Right ventricle myocardium superior (tissue), 1 donor: ENCODE data around the gene PNPLA1. TPM values are rescaled to one million over a fixed set of nuclear protein-coding genes. Genes with fewer than 3 reads are reported as not detected.

ENCODE experiments used
- ATAC-seq: fragments of 200-7000 bp; cut with Tn5 transposase; one replicate; pipeline ENCODE4 v1.9.1; 2020; ENCODE audit warnings: mild to moderate bottlenecking; ENCODE audit not compliant: poor library complexity
- DNase-seq: peaks from one replicate; pipeline ENCODE4 v3.0.0-alpha.2; 2020
- intact Hi-C: fragments of 100-400 bp; cut with DNase I; formaldehyde crosslinking; loops from one replicate; pipeline ENCODE4 v1.11.2; 2022
- total RNA-seq: library from RNA; stranded (reverse); fragmentation: NEBNext Ultra II Directional; extraction: Animal tissue kit (Norgen Biotek cat#: 25700); gene quantifications from one replicate; pipeline ENCODE4 v1.2.1, GENCODE V29; 2021
- donor health status: DM: no; HTN: yes; CAD: no; lungs with severe emphysema.

Gene PNPLA1
- total RNA-seq, 1 donor from 2014 or later, result not detected

- intact Hi-C loops, result no loop called here
- DNase-seq (no peak), ATAC-seq (no peak)
These were observed 8.1 kb downstream of the PNPLA1 start for GRCh38 chr6:36277946-36278470.

DNA sequence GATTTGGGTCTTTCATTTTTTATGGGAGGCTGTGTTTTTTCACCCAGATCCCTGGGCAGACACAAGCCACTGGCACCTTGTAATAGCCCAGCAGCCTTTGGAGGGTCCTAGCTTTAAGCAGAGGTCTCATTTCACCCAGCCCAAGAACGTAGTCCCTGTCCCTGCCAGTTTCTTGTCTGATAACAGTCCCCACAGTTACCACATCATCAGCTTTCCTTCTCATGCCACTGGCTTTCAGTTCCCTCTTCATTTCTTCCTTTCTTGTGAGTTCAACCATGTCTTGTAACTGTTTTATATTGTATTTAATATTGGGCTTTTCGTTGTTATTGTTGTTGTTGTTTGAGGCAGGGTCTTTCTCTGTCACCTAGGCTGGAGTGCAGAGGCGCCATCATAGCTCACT, 10.6 kb downstream of the PNPLA1 start:
- DNase-seq, result no peak
- no peak for ATAC-seq
- intact Hi-C loops, result no loop called here

- intact Hi-C loops, result no loop called here
- ATAC-seq (no peak), DNase-seq (no peak)
These were observed 11.1 kb downstream of the PNPLA1 start for GRCh38 chr6:36280983-36281382.

DNA sequence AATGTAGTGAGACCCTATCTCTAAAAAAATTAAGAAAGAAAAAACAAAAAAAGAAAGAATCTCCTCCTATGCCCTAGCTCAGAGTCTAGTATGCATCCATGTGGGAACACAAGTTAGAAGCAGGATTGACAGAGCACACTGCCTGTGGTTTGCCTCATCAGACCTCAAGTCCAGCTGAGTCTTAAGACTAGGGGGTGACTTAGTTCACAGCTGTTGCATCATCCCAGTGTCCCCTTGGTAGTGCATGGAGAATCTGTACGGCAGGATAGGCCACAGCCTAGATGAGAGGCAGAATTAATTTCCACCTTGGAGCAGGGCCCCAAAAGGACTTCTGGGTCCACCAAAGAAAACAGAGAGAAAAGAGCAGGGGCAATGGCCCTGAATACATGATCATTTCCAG, 13.7 kb downstream of the PNPLA1 start:
- intact Hi-C loops, result no loop called here
- ATAC-seq (no peak), DNase-seq (no peak)

DNA sequence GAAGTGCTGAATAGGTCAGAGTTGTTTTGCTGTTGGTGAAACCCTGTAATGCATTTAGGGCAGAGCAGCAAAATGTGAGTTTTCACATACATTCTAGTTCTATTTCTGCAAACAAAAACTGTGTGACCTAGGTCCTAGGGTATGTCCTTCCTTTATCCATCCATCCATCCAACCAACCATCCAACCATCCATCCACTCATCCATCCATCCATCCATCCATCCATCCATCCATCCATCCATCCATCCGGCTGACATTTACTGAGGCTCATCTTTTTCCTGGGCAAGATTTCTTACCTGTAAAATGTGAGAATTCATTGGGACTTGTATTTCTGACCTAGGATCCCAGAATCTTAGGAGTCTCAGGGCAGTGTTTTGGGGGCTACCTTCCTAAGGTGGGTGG, 14.5 kb downstream of the PNPLA1 start:
- ATAC-seq (no peak), DNase-seq (no peak)
- intact Hi-C loops, result no loop called here

DNA sequence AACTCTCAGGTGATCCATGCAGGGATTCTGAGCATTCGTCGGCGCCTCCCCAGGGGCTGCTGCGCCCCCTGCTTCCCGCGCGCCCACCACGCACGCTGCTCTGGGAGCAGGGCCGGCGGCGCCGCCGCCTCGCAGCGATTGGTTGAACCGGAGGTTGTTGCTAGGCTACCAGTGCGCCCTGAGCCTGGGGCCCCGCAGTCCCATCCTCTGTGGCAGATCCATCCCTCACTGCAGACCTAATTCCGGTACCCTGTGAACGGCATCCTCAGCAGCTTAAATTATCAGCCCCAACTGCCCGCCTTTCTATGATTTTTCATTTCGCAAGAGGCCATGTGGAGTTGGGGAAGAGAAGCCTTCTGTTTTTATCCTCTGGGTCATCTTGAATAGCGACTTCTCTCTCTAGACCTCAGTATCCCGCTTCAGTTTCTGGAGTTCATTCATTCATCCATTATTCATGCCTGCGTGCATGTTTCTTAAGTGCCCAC, 15.4 kb downstream of the PNPLA1 start:
- DNase-seq (no peak), ATAC-seq (no peak)
- intact Hi-C loops, result no loop called here

DNA sequence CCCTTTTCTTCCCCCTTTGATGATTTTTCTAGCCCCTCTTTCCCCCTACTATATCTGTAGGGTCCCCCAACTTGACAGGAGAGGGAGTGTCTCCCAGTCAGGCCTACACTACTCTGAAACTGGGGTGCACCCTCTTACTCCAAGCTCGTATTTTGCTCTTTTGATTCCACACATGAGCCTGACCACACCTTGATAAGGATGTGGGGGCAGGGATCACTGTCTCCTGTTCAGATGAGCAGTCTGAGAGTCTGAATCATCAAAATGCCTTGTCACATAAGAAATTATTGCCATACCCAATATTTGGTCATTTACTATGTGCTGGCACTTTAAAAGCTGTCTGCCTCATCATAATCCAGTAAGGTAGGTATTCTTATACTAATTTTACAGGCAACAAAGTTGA, 15.9 kb downstream of the PNPLA1 start:
- intact Hi-C loops, result no loop called here
- ATAC-seq, result no peak
- no peak for DNase-seq

GRCh38 chr6:36286858-36287257, 17.0 kb downstream of the PNPLA1 start:
- ATAC-seq (no peak), DNase-seq (no peak)
- intact Hi-C loops, result no loop called here

DNA sequence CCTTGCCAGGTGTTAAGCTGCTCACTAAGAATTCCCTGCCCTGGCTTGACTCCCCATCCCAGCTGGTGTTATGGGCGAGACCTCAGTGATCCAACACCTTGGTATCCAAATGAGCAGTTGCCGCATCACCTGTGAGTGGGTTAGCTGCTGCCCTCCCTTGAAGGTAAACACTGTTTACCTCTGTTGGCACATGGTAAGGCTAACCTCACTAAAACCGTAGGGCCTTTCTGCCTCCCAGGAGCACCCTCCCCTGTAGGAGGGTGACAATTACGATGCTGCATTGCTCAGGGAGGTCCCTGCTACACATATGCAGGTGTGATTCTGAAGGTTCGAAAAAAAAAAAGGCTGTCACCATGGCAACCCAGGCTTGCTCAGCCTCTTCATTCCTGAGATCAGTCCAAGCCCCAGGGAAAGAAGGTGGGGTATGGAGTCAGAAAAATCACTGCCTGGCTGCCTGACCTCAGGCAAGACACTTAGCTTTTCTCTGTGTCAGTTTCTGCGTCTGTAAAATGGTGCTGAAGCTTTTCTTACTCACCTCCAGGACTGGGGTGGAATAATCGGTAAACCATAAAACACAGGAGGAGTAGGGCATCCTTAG, 19.5 kb downstream of the PNPLA1 start:
- DNase-seq, result no peak
- ATAC-seq, result no peak
- intact Hi-C loops, result no loop called here

DNA sequence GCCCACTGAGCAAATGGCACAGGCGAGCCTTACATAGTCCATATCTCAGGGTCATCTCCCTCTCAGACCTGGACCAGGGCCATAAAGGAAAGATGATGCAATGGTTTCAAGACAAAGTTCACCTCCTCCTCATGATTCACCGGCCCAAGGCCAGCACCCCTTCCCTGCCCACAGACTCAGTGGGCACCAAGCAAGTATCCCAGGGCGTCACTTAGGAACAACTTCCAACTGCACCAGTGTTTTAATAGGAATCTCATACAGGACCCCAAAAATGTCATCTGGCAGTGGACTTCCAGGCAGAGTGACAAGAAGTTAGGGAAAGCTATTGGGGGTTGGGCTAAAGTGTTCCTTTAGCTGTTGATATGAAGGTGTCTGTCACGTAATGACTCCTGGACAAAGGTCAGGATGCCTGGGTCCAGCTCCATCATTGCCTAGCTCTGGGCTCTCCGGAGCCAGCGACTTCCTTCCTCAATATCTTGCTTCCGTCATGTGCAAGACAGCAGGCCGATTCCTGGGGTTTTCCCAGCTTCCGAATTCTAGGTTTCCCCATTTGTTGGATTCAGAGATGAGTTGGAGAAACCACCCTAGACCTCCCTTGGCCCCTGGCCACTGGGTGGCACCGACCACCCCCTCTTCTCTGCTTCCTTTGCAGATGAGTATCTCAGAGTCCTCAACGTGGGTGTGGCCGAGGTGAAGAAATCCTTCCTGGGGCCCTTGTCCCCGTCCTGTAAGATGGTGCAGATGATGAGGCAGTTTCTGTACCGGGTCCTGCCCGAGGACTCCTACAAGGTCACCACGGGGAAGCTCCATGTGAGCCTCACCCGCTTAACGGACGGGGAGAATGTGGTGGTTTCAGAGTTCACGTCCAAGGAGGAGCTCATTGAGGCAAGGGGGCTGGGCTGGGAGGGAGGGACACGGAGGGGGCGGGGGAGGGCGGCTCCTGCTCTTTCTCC, 21.1 kb downstream of the PNPLA1 start:
- ATAC-seq (peak; percentile 43), DNase-seq (no peak)
- intact Hi-C loops, result no loop called here

GRCh38 chr6:36292170-36292569, 22.3 kb downstream of the PNPLA1 start:
- ATAC-seq (no peak), DNase-seq (no peak)
- intact Hi-C loops, result no loop called here

DNA sequence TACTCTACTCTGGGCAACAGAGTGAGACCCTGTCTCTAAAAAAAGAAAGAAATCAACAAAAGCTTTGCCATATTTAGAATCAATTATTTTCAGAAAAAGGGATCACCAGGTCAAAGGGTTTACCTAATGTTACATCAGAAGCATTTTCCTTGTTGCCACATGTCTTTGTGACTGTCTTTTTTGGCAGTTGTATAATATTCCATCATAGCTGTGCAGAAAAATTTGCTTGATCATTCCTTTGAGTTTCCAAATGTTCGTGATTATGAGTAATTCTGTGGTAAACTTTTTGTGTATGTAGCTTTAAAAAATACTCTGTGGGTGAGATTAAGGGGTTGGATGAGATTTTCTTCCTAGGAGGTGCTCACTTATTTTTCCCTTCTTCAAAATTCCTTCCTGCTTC, 26.4 kb downstream of the PNPLA1 start:
- DNase-seq, result no peak
- intact Hi-C loops, result no loop called here
- no peak for ATAC-seq

DNA sequence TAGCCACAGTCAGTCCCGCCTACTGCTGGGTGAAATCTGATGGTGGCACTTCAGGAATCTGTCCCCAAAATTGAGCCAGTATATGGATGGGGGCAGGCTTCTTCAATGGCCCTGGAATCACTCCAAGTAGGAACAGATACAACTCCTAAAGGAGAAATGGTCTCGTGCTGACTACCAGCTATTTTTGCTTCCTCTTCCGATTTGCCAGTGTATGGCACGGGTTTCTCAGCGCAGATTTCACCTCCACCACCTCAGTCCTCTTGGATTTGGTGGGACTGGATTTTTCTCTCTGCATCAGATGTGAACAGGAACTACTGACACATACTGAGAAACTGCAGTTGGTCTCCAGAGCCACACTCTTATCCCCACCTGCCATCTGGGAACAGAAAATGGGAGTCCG, 27.2 kb downstream of the PNPLA1 start:
- no peak for ATAC-seq
- intact Hi-C loops, result no loop called here

GRCh38 chr6:36297511-36297910, 27.7 kb downstream of the PNPLA1 start:
- intact Hi-C loops, result no loop called here
- no peak for ATAC-seq
- DNase-seq, result no peak

More for the DNA sequence above, 27.2 kb downstream of the PNPLA1 start:
- no peak for DNase-seq

DNA sequence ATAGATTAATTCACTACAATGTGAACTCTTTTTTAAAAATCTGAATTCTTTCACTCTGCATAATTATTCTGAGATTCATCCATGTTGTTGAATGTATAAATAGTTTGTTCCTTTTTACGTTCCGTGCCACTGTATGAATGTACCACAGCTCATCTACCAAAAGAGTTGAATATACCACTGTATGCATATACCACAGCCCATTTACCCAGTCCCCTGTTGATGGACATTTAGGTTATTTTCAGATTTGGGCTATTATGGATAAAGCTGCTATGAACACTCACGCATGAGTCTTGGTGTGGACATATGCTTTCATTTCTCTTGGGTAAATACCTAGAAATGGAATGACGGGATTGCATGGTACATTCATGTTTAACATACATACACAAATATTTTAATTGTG, 28.2 kb downstream of the PNPLA1 start:
- ATAC-seq (no peak), DNase-seq (no peak)
- intact Hi-C loops, result no loop called here

DNA sequence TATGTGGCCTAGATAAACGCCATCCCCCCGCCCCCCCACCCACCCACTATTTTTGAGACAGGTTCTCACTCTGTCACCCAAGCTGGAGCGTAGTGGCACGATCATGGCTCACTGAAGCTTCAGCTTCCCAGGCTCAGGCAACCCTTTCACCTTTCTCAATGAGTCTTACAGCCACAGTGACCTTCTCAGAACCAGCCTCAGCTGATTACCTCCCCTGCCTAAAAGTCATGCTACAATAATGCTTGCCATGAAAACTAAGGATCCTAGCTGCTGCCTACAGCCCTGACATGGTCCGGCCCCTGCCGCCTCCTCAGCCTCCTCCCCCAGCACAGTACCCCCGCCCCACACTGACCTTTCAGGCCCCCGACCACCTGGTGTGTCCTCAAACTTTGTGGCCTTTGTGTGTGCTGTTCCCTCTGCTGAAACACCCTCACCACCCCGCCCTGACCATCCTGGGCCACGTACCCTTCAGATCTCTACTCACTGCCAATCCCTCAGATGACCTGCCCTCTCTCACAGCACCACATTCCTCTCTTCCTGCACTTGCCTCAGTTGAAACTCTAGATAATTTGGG, 31.3 kb downstream of the PNPLA1 start:
- intact Hi-C loops, result loop anchor here (5.0 kb wide), 1 partner anchor 61 kb away; no protein-coding TSS in a partner anchor
- DNase-seq, result no peak
- no peak for ATAC-seq

- DNase-seq, result no peak
- ATAC-seq, result peak; percentile 15
- intact Hi-C loops, result loop anchor here (5.0 kb wide), 1 partner anchor 61 kb away; no protein-coding TSS in a partner anchor
These were observed 31.9 kb downstream of the PNPLA1 start for GRCh38 chr6:36301781-36302180.

GRCh38 chr6:36302227-36302976, 32.5 kb downstream of the PNPLA1 start:
- DNase-seq, result peak; percentile 81
- intact Hi-C loops, result loop anchor here (5.0 kb wide), 1 partner anchor 60 kb away; no protein-coding TSS in a partner anchor
- peak; percentile 96 for ATAC-seq

- no peak for ATAC-seq
- DNase-seq, result no peak
- intact Hi-C loops, result no loop called here
These were observed 36.0 kb downstream of the PNPLA1 start for GRCh38 chr6:36305885-36306284.
